Measurements from ENCODE around the gene SLC15A3. TPM values are rescaled to one million over a fixed set of nuclear protein-coding genes. Genes with fewer than 3 reads are reported as not detected.
A peak's percentile ranks its signal among the peaks of the same experiment; 100 is the strongest.

Gene SLC15A3
- total RNA-seq, 1 experiment from 2014 or later, result 10.2 TPM

- peaks cover 19% of the 10 kb centered on the region for H3K36me3 Mint-ChIP-seq
- DNase-seq (ENCODE audit: low spot score), result peak; percentile 99
- peak within 1 kb of the TSS; percentile 98 for H3K27ac Mint-ChIP-seq
- peaks cover 6% of the 10 kb centered on the region; the same call in 1 of the 2 replicates for H3K9me3 Mint-ChIP-seq
- peaks cover 18% of the 10 kb centered on the region for H3K4me1 Mint-ChIP-seq
- H3K27me3 Mint-ChIP-seq (ENCODE audit: low read depth), result peaks cover 31% of the 10 kb centered on the region
- ChIA-PET CTCF (interaction anchor here (1.4 to 3.4 kb wide), 6 partner anchors 8 to 143 kb away, joined by 3 to 26 read pairs (median 7); partner anchors contain the start of gene TMEM109), POLR2A (interaction anchor here (0.5 kb wide), 1 partner anchor 45 kb away, joined by 4 read pairs; the partner anchor contains the start of gene SLC15A3)
- ATAC-seq, result peak; percentile 97
- H3K4me3 Mint-ChIP-seq, result peak within 1 kb of the TSS; percentile 88
- no peak for TF ChIP-seq NR1H2 (CRISPR knock-in tag; IDR thresholded peaks at IDR 0.05)
- no peak for TF ChIP-seq ATF2 (CRISPR knock-in tag; IDR thresholded peaks at IDR 0.05; ENCODE audit: borderline replicate concordance, low read depth)
- peak; percentile 79 for TF ChIP-seq FOXP1 (CRISPR knock-in tag; IDR thresholded peaks at IDR 0.05; ENCODE audit: borderline replicate concordance)
- no peak for TF ChIP-seq ZNF396 (CRISPR knock-in tag; IDR thresholded peaks at IDR 0.05; ENCODE audit: borderline replicate concordance)
- TF ChIP-seq, protein P1, sequence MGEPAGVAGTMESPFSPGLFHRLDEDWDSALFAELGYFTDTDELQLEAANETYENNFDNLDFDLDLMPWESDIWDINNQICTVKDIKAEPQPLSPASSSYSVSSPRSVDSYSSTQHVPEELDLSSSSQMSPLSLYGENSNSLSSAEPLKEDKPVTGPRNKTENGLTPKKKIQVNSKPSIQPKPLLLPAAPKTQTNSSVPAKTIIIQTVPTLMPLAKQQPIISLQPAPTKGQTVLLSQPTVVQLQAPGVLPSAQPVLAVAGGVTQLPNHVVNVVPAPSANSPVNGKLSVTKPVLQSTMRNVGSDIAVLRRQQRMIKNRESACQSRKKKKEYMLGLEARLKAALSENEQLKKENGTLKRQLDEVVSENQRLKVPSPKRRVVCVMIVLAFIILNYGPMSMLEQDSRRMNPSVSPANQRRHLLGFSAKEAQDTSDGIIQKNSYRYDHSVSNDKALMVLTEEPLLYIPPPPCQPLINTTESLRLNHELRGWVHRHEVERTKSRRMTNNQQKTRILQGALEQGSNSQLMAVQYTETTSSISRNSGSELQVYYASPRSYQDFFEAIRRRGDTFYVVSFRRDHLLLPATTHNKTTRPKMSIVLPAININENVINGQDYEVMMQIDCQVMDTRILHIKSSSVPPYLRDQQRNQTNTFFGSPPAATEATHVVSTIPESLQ (CRISPR knock-in tag; IDR thresholded peaks at IDR 0.05), result no peak
- TF ChIP-seq USF2 (CRISPR knock-in tag; IDR thresholded peaks at IDR 0.05), result peak; percentile 55; the same call in 1 of the 2 replicates
- TF ChIP-seq, protein P2, sequence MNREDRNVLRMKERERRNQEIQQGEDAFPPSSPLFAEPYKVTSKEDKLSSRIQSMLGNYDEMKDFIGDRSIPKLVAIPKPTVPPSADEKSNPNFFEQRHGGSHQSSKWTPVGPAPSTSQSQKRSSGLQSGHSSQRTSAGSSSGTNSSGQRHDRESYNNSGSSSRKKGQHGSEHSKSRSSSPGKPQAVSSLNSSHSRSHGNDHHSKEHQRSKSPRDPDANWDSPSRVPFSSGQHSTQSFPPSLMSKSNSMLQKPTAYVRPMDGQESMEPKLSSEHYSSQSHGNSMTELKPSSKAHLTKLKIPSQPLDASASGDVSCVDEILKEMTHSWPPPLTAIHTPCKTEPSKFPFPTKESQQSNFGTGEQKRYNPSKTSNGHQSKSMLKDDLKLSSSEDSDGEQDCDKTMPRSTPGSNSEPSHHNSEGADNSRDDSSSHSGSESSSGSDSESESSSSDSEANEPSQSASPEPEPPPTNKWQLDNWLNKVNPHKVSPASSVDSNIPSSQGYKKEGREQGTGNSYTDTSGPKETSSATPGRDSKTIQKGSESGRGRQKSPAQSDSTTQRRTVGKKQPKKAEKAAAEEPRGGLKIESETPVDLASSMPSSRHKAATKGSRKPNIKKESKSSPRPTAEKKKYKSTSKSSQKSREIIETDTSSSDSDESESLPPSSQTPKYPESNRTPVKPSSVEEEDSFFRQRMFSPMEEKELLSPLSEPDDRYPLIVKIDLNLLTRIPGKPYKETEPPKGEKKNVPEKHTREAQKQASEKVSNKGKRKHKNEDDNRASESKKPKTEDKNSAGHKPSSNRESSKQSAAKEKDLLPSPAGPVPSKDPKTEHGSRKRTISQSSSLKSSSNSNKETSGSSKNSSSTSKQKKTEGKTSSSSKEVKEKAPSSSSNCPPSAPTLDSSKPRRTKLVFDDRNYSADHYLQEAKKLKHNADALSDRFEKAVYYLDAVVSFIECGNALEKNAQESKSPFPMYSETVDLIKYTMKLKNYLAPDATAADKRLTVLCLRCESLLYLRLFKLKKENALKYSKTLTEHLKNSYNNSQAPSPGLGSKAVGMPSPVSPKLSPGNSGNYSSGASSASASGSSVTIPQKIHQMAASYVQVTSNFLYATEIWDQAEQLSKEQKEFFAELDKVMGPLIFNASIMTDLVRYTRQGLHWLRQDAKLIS (CRISPR knock-in tag; IDR thresholded peaks at IDR 0.05; ENCODE audit: borderline replicate concordance), result no peak
- TF ChIP-seq ZNF281 (CRISPR knock-in tag; IDR thresholded peaks at IDR 0.05), result no peak
- no peak for TF ChIP-seq MXD4 (CRISPR knock-in tag; IDR thresholded peaks at IDR 0.05; ENCODE audit: borderline replicate concordance)
- TF ChIP-seq, protein P3, sequence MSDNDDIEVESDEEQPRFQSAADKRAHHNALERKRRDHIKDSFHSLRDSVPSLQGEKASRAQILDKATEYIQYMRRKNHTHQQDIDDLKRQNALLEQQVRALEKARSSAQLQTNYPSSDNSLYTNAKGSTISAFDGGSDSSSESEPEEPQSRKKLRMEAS (CRISPR knock-in tag; IDR thresholded peaks at IDR 0.05), result peak; percentile 93
- peak; percentile 24; the same call in 1 of the 2 replicates for TF ChIP-seq TEAD1 (CRISPR knock-in tag; IDR thresholded peaks at IDR 0.05)
- no peak for TF ChIP-seq ZNF121 (CRISPR knock-in tag; IDR thresholded peaks at IDR 0.05)
- TF ChIP-seq RELA (CRISPR knock-in tag; IDR thresholded peaks at IDR 0.05; ENCODE audit: borderline replicate concordance), result peak; percentile 77; the same call in 1 of the 2 replicates
- peak; percentile 73; the same call in 1 of the 2 replicates for TF ChIP-seq GABPB1 (CRISPR knock-in tag; IDR thresholded peaks at IDR 0.05)
- no peak for TF ChIP-seq JUN (CRISPR knock-in tag; IDR thresholded peaks at IDR 0.05)
- no peak for TF ChIP-seq ZNF219 (CRISPR knock-in tag; IDR thresholded peaks at IDR 0.05; ENCODE audit: borderline replicate concordance)
- TF ChIP-seq, protein P4, sequence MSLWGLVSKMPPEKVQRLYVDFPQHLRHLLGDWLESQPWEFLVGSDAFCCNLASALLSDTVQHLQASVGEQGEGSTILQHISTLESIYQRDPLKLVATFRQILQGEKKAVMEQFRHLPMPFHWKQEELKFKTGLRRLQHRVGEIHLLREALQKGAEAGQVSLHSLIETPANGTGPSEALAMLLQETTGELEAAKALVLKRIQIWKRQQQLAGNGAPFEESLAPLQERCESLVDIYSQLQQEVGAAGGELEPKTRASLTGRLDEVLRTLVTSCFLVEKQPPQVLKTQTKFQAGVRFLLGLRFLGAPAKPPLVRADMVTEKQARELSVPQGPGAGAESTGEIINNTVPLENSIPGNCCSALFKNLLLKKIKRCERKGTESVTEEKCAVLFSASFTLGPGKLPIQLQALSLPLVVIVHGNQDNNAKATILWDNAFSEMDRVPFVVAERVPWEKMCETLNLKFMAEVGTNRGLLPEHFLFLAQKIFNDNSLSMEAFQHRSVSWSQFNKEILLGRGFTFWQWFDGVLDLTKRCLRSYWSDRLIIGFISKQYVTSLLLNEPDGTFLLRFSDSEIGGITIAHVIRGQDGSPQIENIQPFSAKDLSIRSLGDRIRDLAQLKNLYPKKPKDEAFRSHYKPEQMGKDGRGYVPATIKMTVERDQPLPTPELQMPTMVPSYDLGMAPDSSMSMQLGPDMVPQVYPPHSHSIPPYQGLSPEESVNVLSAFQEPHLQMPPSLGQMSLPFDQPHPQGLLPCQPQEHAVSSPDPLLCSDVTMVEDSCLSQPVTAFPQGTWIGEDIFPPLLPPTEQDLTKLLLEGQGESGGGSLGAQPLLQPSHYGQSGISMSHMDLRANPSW (CRISPR knock-in tag; conservative IDR thresholded peaks at IDR 0.05; ENCODE audit: low read depth), result no peak
- TF ChIP-seq HMGXB4 (CRISPR knock-in tag; IDR thresholded peaks at IDR 0.05), result peak; percentile 76; the same call in 1 of the 2 replicates
- TF ChIP-seq ATF1 (CRISPR knock-in tag; IDR thresholded peaks at IDR 0.05), result no peak
Observed at GRCh38 chr11:60906132-60906972, 45.6 kb downstream of the SLC15A3 start, which contains the start of gene PRPF19. PRPF19 (minus strand) TSS chr11:60906585; CDS start chr11:60906382, 203 bp downstream.
